HFF-Myc (cell line): ENCODE results near the gene TAS2R13.

Experiments
- DNase-seq: peaks from one replicate; pipeline ENCODE4 v3.0.0-alpha.2; 2011; ENCODE audit warnings: low read depth; ENCODE audit errors: extremely low read depth
- H3K4me3 ChIP-seq: replicated peaks from 2 replicates; pipeline ENCODE4 v1.5.1; 2011; ENCODE audit warnings: low read depth, mild to moderate bottlenecking, control low read depth, low read length
- CTCF ChIP-seq: IDR thresholded peaks from 2 replicates; pipeline ENCODE4 v1.5.1; 2012; ENCODE audit warnings: mild to moderate bottlenecking, low read depth, low read length, control low read depth; ENCODE audit errors: missing control alignments

The TAS2R13 gene

DNA sequence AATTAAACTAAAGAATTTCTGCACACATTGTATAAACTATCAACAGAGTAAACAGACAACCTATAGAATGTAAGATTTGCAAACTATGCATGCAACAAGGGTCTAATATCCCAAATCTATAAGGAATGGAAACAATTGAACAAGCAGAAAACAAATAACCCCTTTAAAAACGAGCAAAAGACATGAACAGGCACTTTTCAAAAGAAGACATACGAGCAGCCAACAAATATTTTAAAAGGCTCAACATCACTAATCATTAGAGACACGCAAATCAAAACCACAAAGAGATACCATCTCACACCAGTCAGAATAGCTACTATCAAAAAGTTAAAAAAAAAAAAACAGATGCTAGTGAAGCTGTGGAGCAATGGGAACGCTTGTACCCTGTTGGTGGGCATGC is 4.7 kb downstream of the TAS2R13 start:
- DNase-seq: no peak
- no peak overlapping the region for H3K4me3 ChIP-seq
- no peak for TF ChIP-seq CTCF

- no peak for TF ChIP-seq CTCF
- no peak overlapping the region for H3K4me3 ChIP-seq
- DNase-seq: no peak
Measured at GRCh38 chr12:10901427-10901826, 7.9 kb downstream of the TAS2R13 start.

- no peak overlapping the region for H3K4me3 ChIP-seq
- DNase-seq: no peak
- no peak for TF ChIP-seq CTCF
Measured at GRCh38 chr12:10900972-10901371, 8.4 kb downstream of the TAS2R13 start.

DNA sequence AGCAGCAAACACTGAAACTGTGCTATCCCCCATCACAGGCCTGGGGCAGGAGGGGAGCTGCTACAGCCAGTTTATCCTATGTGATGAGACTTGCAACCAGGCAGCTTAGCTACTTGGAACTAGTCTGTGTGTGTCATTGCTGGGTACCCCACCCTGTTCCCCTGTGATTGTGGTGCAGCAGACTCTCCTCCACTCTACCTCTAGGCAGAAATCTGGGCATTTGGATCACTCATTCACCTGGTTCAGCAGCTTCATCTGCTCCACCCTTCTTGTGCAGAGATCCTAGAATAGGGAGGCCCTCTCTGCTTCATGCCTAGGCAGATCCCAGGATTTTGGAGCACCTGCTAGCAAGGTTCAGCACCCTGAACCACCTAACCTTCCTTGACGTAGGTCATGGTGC is 8.8 kb downstream of the TAS2R13 start:
- DNase-seq: no peak
- H3K4me3 ChIP-seq: no peak overlapping the region
- no peak for TF ChIP-seq CTCF

- no peak overlapping the region for H3K4me3 ChIP-seq
- no peak for DNase-seq
- no peak for TF ChIP-seq CTCF
Measured at GRCh38 chr12:10896854-10897253, 12.5 kb downstream of the TAS2R13 start.

DNA sequence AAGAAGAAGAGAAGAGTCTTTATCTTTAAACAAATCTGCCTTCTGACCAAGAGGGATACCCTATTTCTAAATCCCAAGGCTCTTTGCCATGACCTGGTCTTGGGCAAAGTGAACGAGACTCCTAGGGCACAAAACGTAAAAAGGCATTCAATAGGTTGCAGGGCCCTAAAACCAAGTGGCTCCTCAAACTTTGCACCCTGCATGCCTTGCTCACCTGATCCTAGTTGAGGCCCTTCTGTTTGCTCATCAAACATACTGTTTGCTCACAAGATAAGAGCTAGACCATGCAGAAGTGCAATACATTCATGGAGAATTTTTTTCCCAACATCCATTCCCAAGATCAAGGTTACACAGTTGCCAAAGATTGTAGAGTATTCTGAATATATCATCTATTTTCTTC is 17.4 kb downstream of the TAS2R13 start:
- DNase-seq: no peak
- no peak overlapping the region for H3K4me3 ChIP-seq
- TF ChIP-seq CTCF: no peak

GRCh38 chr12:10889226-10889625 is 20.1 kb downstream of the TAS2R13 start:
- H3K4me3 ChIP-seq: no peak overlapping the region
- TF ChIP-seq CTCF: no peak
- no peak for DNase-seq
